Neuronal stem cell (in vitro differentiated cells): ENCODE data around the gene PLCXD3.

Experiments used
- DNase-seq: peaks from one replicate; pipeline ENCODE4 v3.0.0-alpha.2; 2013; ENCODE audit warnings: low spot score
- H2AFZ ChIP-seq: one replicate; pipeline ENCODE4 v1.6.1; 2013; ENCODE audit warnings: mild to moderate bottlenecking, low read length, inconsistent platforms
- H2AK5ac ChIP-seq: 2 replicates; pipeline ENCODE4 v1.6.1; 2013; ENCODE audit warnings: low read depth, mild to moderate bottlenecking, inconsistent platforms, low read length, moderate library complexity, mixed read lengths
- H2BK120ac ChIP-seq: 2 replicates; pipeline ENCODE4 v1.6.1; 2013; ENCODE audit warnings: low read depth, mild to moderate bottlenecking, inconsistent platforms, low read length, moderate library complexity, mixed read lengths
- H2BK12ac ChIP-seq: one replicate; pipeline ENCODE4 v1.6.1; 2013; ENCODE audit warnings: low read length, inconsistent platforms
- H2BK15ac ChIP-seq: 2 replicates; pipeline ENCODE4 v1.6.1; 2013; ENCODE audit warnings: mild to moderate bottlenecking, low read length, inconsistent platforms, mixed read lengths
- H2BK5ac ChIP-seq: one replicate; pipeline ENCODE4 v1.6.1; 2013; ENCODE audit warnings: inconsistent platforms, mild to moderate bottlenecking, low read length, moderate library complexity
- H3K14ac ChIP-seq: one replicate; pipeline ENCODE4 v1.6.1; 2013; ENCODE audit warnings: low read length, inconsistent platforms
- H3K18ac ChIP-seq: 2 replicates; pipeline ENCODE4 v1.6.1; 2013; ENCODE audit warnings: low read length, inconsistent platforms
- H3K23ac ChIP-seq: 2 replicates; pipeline ENCODE4 v1.6.1; 2013; ENCODE audit warnings: low read depth, mild to moderate bottlenecking, mixed read lengths, low read length, inconsistent platforms; ENCODE audit not compliant: poor library complexity
- H3K27ac ChIP-seq: replicated peaks from 3 replicates; pipeline ENCODE4 v1.5.1; 2013; ENCODE audit warnings: low read length, inconsistent platforms
- H3K27me3 ChIP-seq, 3 experiments: 2 replicates each; pipeline ENCODE4 v1.6.1; 2013; ENCODE audit warnings: low read length in 3 of 3, mild to moderate bottlenecking in 2 of 3, inconsistent platforms in 1 of 3, low read depth in 1 of 3, mixed read lengths in 1 of 3, moderate library complexity in 1 of 3; ENCODE audit not compliant: control insufficient read depth in 3 of 3, insufficient read depth in 3 of 3
- H3K36me3 ChIP-seq, 2 donors: replicated peaks in 1 of 2; 2 replicates each; pipeline ENCODE4 v1.6.1; 2013; ENCODE audit warnings: low read length in 2 of 2; ENCODE audit not compliant: control insufficient read depth in 2 of 2, insufficient read depth in 2 of 2
- H3K4ac ChIP-seq: 2 replicates; pipeline ENCODE4 v1.6.1; 2013; ENCODE audit warnings: inconsistent platforms, mild to moderate bottlenecking, low read length, moderate library complexity
- H3K4me1 ChIP-seq, 2 donors: 1 replicate in 1 of 2; 2 replicates in 1 of 2; pipeline ENCODE4 v1.6.1; 2013; ENCODE audit warnings: low read length in 2 of 2, low read depth in 1 of 2; ENCODE audit not compliant: control insufficient read depth in 2 of 2, insufficient read depth in 1 of 2
- H3K4me2 ChIP-seq: one replicate; pipeline ENCODE4 v1.6.1; 2013; ENCODE audit warnings: mild to moderate bottlenecking, low read length, inconsistent platforms; ENCODE audit not compliant: insufficient read depth, poor library complexity, severe bottlenecking
- H3K4me3 ChIP-seq, 2 donors: 2 replicates each; pipeline ENCODE4 v1.5.1; 2013; ENCODE audit warnings: low read length in 2 of 2, mild to moderate bottlenecking in 2 of 2, inconsistent platforms in 1 of 2, moderate library complexity in 1 of 2
- H3K79me1 ChIP-seq: one replicate; pipeline ENCODE4 v1.6.1; 2013; ENCODE audit warnings: low read depth, mild to moderate bottlenecking, inconsistent platforms, low read length, moderate library complexity
- H3K9ac ChIP-seq: one replicate; pipeline ENCODE4 v1.6.1; 2013; ENCODE audit warnings: mild to moderate bottlenecking, low read depth, low read length, inconsistent platforms; ENCODE audit not compliant: poor library complexity
- H3K9me3 ChIP-seq, 2 donors: replicated peaks in 1 of 2; 2 replicates each; pipeline versions ENCODE3 to v1.6.1; 2013; ENCODE audit warnings: low read length in 2 of 2, mild to moderate bottlenecking in 2 of 2, inconsistent platforms in 1 of 2, low read depth in 1 of 2, mixed read lengths in 1 of 2, moderate library complexity in 1 of 2; ENCODE audit not compliant: control insufficient read depth in 2 of 2, insufficient read depth in 1 of 2
- H4K8ac ChIP-seq: one replicate; pipeline ENCODE4 v1.6.1; 2013; ENCODE audit warnings: low read depth, mild to moderate bottlenecking, inconsistent platforms, low read length, moderate library complexity
- H4K91ac ChIP-seq: one replicate; pipeline ENCODE4 v1.6.1; 2013; ENCODE audit warnings: low read length, low read depth, mild to moderate bottlenecking, inconsistent platforms; ENCODE audit not compliant: poor library complexity
- WGBS, 2 donors: extraction: QIAGEN DNeasy Blood & Tissue Kit; methylation state at CpG; one replicate each; pipeline ENCODE4 v1.1.7; 2013; ENCODE audit warnings: missing lambda C conversion rate in 2 of 2, mixed read lengths in 1 of 2; ENCODE audit not compliant: insufficient read length in 2 of 2, insufficient replicate concordance in 1 of 2; ENCODE audit errors: extremely low coverage in 2 of 2; 5-methylcytosine and 5-hydroxymethylcytosine counted together

PLCXD3 gene

GRCh38 chr5:41527201-41527779, 16.9 kb upstream of the PLCXD3 start:
- no peak overlapping the region for H3K4me2 ChIP-seq
- no peak for DNase-seq
- no peak overlapping the region for H2AK5ac ChIP-seq
- no peak overlapping the region for H3K27ac ChIP-seq
- H3K4me3 ChIP-seq: no peak overlapping the region
- H3K23ac ChIP-seq: no peak overlapping the region
- no peak overlapping the region for H3K18ac ChIP-seq
- H3K79me1 ChIP-seq: no peaks in the 10 kb centered on the region
- no peaks in the 10 kb centered on the region for H3K36me3 ChIP-seq
- no peak overlapping the region for H4K8ac ChIP-seq
- H3K4me1 ChIP-seq: peaks cover 0 to 2% of the 10 kb centered on the region in 2 donors
- WGBS, 2 donors: no CpG with 5 or more reads among the region's 5 CpGs
- no peak overlapping the region for H3K4ac ChIP-seq
- peak overlapping the region; percentile 35 for H2AFZ ChIP-seq
- no peaks in the 10 kb centered on the region for H3K9me3 ChIP-seq
- no peak overlapping the region for H3K9ac ChIP-seq
- no peak overlapping the region for H2BK5ac ChIP-seq
- H2BK15ac ChIP-seq: no peak overlapping the region
- H3K14ac ChIP-seq: no peak overlapping the region
- no peak overlapping the region for H4K91ac ChIP-seq
- no peaks in the 10 kb centered on the region for H3K27me3 ChIP-seq
- no peak overlapping the region for H2BK120ac ChIP-seq
- H2BK12ac ChIP-seq: no peak overlapping the region

GRCh38 chr5:41526699-41527098, 16.3 kb upstream of the PLCXD3 start:
- Histone ChIP-seq H3K9ac (no peak overlapping the region), H3K4ac (no peak overlapping the region), H3K14ac (no peak overlapping the region), H3K4me3 (no peak overlapping the region), H2AK5ac (no peak overlapping the region), H3K27ac (no peak overlapping the region), H3K4me1 (peaks cover 0 to 2% of the 10 kb centered on the region in 2 donors), H3K79me1 (no peaks in the 10 kb centered on the region), H4K8ac (no peak overlapping the region), H3K18ac (no peak overlapping the region), H2BK5ac (no peak overlapping the region), H3K27me3 (no peaks in the 10 kb centered on the region), H3K36me3 (no peaks in the 10 kb centered on the region), H3K4me2 (no peak overlapping the region), H4K91ac (no peak overlapping the region), H2BK120ac (no peak overlapping the region), H3K9me3 (no peaks in the 10 kb centered on the region), H2AFZ (no peak overlapping the region), H2BK12ac (no peak overlapping the region), H2BK15ac (no peak overlapping the region), H3K23ac (no peak overlapping the region)
- no CpG with 5 or more reads among the region's 4 CpGs for WGBS, 2 donors
- no peak for DNase-seq

- Histone ChIP-seq H3K79me1 (no peaks in the 10 kb centered on the region), H3K18ac (no peak overlapping the region), H3K9me3 (no peaks in the 10 kb centered on the region), H3K23ac (no peak overlapping the region), H3K4me3 (no peak overlapping the region), H2BK12ac (no peak overlapping the region), H3K9ac (no peak overlapping the region), H4K91ac (no peak overlapping the region), H3K14ac (no peak overlapping the region), H3K36me3 (no peaks in the 10 kb centered on the region), H3K27ac (no peak overlapping the region), H3K27me3 (no peaks in the 10 kb centered on the region), H2BK15ac (no peak overlapping the region), H3K4me1 (peaks cover 0 to 2% of the 10 kb centered on the region in 2 donors), H2AK5ac (no peak overlapping the region), H2BK5ac (no peak overlapping the region), H2BK120ac (no peak overlapping the region), H3K4ac (no peak overlapping the region), H3K4me2 (no peak overlapping the region), H4K8ac (no peak overlapping the region), H2AFZ (no peak overlapping the region)
- no peak for DNase-seq
Measured at GRCh38 chr5:41524174-41524573, 13.8 kb upstream of the PLCXD3 start.

- no peaks in the 10 kb centered on the region for H3K9me3 ChIP-seq
- H3K4me3 ChIP-seq: no peak overlapping the region
- H3K36me3 ChIP-seq: no peaks in the 10 kb centered on the region
- DNase-seq: no peak
- WGBS, 2 donors: no CpG with 5 or more reads among the region's 2 CpGs
- H2BK120ac ChIP-seq: no peak overlapping the region
- H3K4me2 ChIP-seq: no peak overlapping the region
- H3K27ac ChIP-seq: no peak overlapping the region
- no peaks in the 10 kb centered on the region for H3K27me3 ChIP-seq
- H3K23ac ChIP-seq: no peak overlapping the region
- no peak overlapping the region for H4K8ac ChIP-seq
- H3K4ac ChIP-seq: no peak overlapping the region
- H4K91ac ChIP-seq: no peak overlapping the region
- no peak overlapping the region for H2BK15ac ChIP-seq
- no peak overlapping the region for H2AK5ac ChIP-seq
- H3K79me1 ChIP-seq: no peaks in the 10 kb centered on the region
- peaks cover 0 to 2% of the 10 kb centered on the region in 2 donors for H3K4me1 ChIP-seq
- no peak overlapping the region for H3K18ac ChIP-seq
- H2AFZ ChIP-seq: no peak overlapping the region
- no peak overlapping the region for H3K9ac ChIP-seq
- no peak overlapping the region for H2BK5ac ChIP-seq
- no peak overlapping the region for H2BK12ac ChIP-seq
- no peak overlapping the region for H3K14ac ChIP-seq
Measured at GRCh38 chr5:41522193-41522786, 11.9 kb upstream of the PLCXD3 start.
